ENCODE data around the gene KCTD5. TPM values are rescaled to one million over a fixed set of nuclear protein-coding genes. Genes with fewer than 3 reads are reported as not detected.

The KCTD5 gene
- total RNA-seq, 4 donors from 2014 or later = 23.1 to 85.6 (median 56.4) TPM

DNA sequence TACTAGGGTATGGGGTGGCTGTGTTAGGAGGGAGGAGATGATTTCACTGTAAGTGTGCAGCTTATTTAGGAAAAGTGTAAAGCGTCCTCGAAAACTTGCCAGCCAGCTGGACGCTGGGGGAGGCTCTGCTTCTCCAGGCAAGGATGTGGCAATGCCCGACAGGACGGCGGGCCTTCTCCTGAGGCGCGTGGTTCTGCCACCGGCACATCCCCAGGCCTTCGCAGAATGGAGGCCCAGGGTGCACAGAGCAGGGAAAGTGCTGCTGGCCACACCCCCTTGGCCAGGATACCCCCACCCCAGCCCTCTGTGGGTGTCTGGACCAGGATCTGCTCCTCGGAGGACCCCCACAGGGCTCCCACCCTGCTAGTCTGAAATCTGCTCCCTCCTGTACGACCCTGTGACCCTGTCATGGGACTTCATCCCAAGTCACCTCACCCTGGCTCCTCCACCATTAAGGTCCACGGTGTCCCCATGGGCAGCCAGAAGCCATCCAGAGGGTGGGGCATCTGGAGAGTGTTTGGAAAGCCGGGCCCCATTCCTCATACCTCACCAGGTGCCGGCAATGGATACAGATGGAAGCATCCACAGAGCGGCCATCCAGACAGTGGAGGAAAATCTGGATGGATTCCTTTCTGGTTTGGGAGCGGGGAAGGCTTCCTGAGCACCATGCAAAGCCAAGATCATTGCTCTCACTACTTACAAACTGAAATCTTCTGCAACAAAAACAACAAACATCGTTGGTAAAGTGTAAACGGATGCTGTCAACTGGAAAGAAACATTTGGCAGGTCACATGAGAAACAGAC, 60.9 kb downstream of the KCTD5 start:
- Histone ChIP-seq H3K27me3 (no peaks in the 10 kb centered on the region), H3K4me1 (no peaks in the 10 kb centered on the region), H3K4me3 (no peak overlapping the region), H3K36me3 (no peaks in the 10 kb centered on the region), H3K27ac (no peak overlapping the region), H3K9me3 (no peaks in the 10 kb centered on the region)
- TF ChIP-seq, protein P1, sequence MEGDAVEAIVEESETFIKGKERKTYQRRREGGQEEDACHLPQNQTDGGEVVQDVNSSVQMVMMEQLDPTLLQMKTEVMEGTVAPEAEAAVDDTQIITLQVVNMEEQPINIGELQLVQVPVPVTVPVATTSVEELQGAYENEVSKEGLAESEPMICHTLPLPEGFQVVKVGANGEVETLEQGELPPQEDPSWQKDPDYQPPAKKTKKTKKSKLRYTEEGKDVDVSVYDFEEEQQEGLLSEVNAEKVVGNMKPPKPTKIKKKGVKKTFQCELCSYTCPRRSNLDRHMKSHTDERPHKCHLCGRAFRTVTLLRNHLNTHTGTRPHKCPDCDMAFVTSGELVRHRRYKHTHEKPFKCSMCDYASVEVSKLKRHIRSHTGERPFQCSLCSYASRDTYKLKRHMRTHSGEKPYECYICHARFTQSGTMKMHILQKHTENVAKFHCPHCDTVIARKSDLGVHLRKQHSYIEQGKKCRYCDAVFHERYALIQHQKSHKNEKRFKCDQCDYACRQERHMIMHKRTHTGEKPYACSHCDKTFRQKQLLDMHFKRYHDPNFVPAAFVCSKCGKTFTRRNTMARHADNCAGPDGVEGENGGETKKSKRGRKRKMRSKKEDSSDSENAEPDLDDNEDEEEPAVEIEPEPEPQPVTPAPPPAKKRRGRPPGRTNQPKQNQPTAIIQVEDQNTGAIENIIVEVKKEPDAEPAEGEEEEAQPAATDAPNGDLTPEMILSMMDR (IDR thresholded peaks at IDR 0.05) = no peak
- TF ChIP-seq POLR2A (IDR thresholded peaks at IDR 0.05) = no peak
- DNase-seq = no peak

DNA sequence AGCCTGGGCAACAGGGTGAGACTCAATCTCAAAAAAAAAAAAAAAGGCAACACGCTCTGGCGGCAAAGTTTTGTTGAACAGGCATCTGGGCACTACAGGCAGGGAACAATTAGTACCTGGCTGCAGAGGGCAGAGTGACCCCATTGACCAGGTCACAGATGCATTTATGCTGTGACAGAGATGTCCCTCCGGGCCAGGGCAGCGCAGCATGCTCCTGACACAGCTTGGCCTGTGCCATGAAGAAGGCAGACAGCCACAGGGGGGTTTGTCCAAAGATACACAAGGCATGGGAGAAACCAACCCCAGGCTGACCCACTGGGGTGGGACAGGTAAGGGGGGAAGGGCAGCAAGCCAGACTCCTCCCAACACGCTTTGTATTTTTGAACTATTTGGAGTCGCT, 62.4 kb downstream of the KCTD5 start:
- H3K4me1 ChIP-seq = no peaks in the 10 kb centered on the region
- no peak for DNase-seq
- H3K9me3 ChIP-seq = no peaks in the 10 kb centered on the region
- no peak overlapping the region for H3K4me3 ChIP-seq
- H3K27ac ChIP-seq = no peak overlapping the region
- H3K27me3 ChIP-seq = no peaks in the 10 kb centered on the region
- no peaks in the 10 kb centered on the region for H3K36me3 ChIP-seq
- TF ChIP-seq, protein P1 (IDR thresholded peaks at IDR 0.05) = no peak
- no peak for TF ChIP-seq POLR2A (IDR thresholded peaks at IDR 0.05)

DNA sequence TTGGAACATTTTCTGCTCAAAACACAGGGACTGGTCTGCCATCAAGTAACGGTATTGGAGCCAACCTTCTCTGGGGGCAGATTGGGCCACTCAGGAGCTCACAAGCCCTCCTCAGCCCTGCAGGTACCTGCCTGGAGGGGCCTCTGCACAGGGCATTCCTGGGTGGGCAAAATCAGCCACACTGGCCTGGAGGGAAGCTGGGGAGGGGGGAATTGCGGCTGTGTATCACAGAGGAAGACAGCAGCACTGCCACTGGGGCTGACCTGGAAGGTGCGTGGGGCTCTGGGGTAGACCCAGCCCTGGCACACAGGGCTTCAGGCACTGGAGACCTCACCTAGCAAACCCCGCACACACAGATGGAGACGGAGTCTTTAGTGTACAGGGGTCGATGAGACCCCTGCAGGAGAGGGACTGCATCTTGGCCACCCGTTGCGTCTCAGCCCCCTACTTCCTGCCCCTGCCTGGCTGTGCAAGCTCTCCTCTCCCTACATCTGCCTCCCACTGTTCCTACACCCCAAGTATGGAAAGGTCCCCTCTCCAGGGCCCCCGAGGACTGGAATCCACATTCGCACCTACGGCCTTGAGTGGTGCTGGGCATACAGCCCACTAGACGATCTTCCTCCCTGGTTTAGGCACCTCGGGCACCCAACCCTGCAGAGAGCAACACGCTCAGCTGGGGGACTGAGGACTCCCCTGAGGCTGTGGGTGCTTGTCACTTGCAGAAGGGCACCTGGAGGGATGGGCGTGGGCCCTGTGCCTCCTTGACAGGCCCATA, 63.0 kb downstream of the KCTD5 start:
- Histone ChIP-seq H3K9me3 (no peaks in the 10 kb centered on the region), H3K27me3 (no peaks in the 10 kb centered on the region), H3K27ac (no peak overlapping the region), H3K36me3 (no peaks in the 10 kb centered on the region), H3K4me1 (no peaks in the 10 kb centered on the region), H3K4me3 (no peak overlapping the region)
- TF ChIP-seq POLR2A (IDR thresholded peaks at IDR 0.05) = no peak
- DNase-seq = no peak

DNA sequence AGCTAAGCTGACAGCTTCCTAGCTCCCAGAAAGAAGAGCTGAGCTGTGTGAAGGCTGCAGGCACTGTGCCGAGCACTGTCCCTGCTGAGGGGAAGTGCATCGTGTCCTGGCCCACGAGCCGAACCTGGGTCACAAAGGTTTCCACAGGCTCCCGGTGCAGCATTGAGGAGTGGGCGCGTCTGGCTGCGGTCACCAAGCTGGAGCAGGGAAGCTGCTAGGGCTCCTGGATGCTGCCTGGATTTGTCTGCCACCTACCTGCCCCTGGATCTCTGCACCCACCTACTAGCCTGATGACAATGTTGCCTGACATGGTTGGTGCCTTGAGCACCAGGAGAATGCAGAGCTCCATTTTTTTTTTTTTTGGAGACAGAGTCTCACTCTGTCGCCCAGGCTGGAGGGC, 63.6 kb downstream of the KCTD5 start:
- Histone ChIP-seq H3K4me3 (no peak overlapping the region), H3K36me3 (no peaks in the 10 kb centered on the region), H3K27ac (no peak overlapping the region), H3K27me3 (no peaks in the 10 kb centered on the region), H3K4me1 (no peaks in the 10 kb centered on the region), H3K9me3 (no peaks in the 10 kb centered on the region)
- DNase-seq = no peak
- TF ChIP-seq POLR2A (IDR thresholded peaks at IDR 0.05) = no peak
- TF ChIP-seq, protein P1 (IDR thresholded peaks at IDR 0.05) = no peak

DNA sequence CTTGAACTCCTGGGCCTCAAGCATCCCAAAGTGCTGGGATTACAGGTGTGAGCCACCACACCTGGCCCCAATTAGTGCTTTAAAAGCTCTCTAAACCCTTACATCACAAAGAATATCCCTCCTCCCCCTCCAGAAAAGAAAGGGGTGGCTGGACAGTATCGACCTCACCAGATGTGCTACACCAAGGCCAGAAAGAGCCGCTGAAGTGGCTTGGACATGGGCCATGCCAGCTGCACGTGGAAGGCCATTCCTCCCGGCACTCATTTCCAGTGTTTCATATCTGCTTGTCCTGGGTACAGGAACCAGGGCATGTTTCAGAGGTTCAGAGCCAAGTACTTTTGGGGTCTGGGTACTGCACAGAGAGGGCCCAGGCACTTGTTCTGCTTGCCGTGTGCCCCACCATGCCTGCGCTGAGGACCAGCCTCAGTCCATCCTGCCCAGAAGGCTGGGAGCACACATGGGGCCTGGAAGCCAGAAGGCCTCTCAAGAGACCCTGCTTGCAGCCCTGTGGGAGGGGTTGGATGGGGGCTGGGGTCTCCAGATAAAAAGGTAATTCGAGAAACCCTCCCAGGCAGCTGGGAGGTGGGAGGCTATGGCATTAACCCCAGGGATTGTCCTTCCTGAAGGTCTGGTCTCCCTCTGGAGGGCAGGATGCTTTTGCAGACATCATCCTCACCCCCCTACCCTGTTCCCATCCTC, 66.6 kb downstream of the KCTD5 start:
- TF ChIP-seq, protein P1 (IDR thresholded peaks at IDR 0.05) = no peak
- TF ChIP-seq POLR2A (IDR thresholded peaks at IDR 0.05) = no peak
- H3K27ac ChIP-seq = no peak overlapping the region
- no peaks in the 10 kb centered on the region for H3K9me3 ChIP-seq
- DNase-seq = no peak
- H3K4me3 ChIP-seq = no peak overlapping the region
- no peaks in the 10 kb centered on the region for H3K27me3 ChIP-seq
- H3K4me1 ChIP-seq = peaks cover 0 to 7% (median 0%) of the 10 kb centered on the region in 4 donors
- no peaks in the 10 kb centered on the region for H3K36me3 ChIP-seq
